Tibial artery (tissue), 4 donors: Measurements from ENCODE around the gene HSPBAP1.

ENCODE experiments used
- DNase-seq, 2 donors: peaks; one replicate each; pipeline ENCODE4 v3.0.0-alpha.2; 2019
- H3K27ac ChIP-seq, 2 donors: fragments of 200-600 bp; sonication (generic) in 1 of 2; 1 replicate in 1 of 2; 2 replicates in 1 of 2; pipeline ENCODE4 v1.5.1; 2018 to 2019; ENCODE audit warnings: mild to moderate bottlenecking in 1 of 2
- H3K27me3 ChIP-seq, 2 donors: fragments of 200-600 bp; sonication (generic) in 1 of 2; one replicate each; pipeline versions ENCODE4 v1.5.1 to v1.6.0; 2016 to 2019
- H3K36me3 ChIP-seq, 3 donors: fragments of 200-600 bp; sonication (generic) in 2 of 3; one replicate each; pipeline ENCODE4 v1.5.1; 2016 to 2019; ENCODE audit warnings: mild to moderate bottlenecking in 2 of 3
- H3K4me1 ChIP-seq, 4 donors: fragments of 200-600 bp; sonication (generic) in 2 of 4; 1 replicate in 3 of 4; 2 replicates in 1 of 4; pipeline ENCODE4 v1.5.1; 2016 to 2019
- H3K4me3 ChIP-seq, 2 donors: fragments of 200-600 bp; sonication (generic) in 1 of 2; 1 replicate in 1 of 2; 2 replicates in 1 of 2; pipeline ENCODE4 v1.5.1; 2018 to 2019; ENCODE audit warnings: mild to moderate bottlenecking in 2 of 2
- H3K9me3 ChIP-seq, 3 donors: fragments of 200-600 bp; sonication (generic) in 1 of 3; one replicate each; pipeline ENCODE4 v1.5.1; 2016 to 2019
- CTCF ChIP-seq, 2 experiments: fragments of 200-600 bp in 1 of 2; fragments of 450-650 bp in 1 of 2; IDR thresholded peaks; one replicate each; pipeline ENCODE4 v1.5.1; 2017 to 2019; ENCODE audit warnings: antibody characterized with exemption in 2 of 2, mild to moderate bottlenecking in 1 of 2, moderate library complexity in 1 of 2
- intact Hi-C: fragments of 100-400 bp; cut with DNase I; formaldehyde crosslinking; loops from one replicate; pipeline ENCODE4 v1.15.0; 2023; ENCODE audit warnings: low total_unique reads

The HSPBAP1 gene

GRCh38 chr3:122824465-122825381, 31.1 kb upstream of the HSPBAP1 start:
- Histone ChIP-seq H3K27me3 (no peaks in the 10 kb centered on the region), H3K27ac (no peak overlapping the region), H3K9me3 (no peaks in the 10 kb centered on the region), H3K4me3 (no peak overlapping the region), H3K36me3 (peaks cover 18 to 36% (median 25%) of the 10 kb centered on the region in 3 donors), H3K4me1 (no peaks in the 10 kb centered on the region)
- no peak for TF ChIP-seq CTCF (IDR thresholded peaks at IDR 0.05)
- DNase-seq, result no peak
- intact Hi-C loops, result no loop called here

DNA sequence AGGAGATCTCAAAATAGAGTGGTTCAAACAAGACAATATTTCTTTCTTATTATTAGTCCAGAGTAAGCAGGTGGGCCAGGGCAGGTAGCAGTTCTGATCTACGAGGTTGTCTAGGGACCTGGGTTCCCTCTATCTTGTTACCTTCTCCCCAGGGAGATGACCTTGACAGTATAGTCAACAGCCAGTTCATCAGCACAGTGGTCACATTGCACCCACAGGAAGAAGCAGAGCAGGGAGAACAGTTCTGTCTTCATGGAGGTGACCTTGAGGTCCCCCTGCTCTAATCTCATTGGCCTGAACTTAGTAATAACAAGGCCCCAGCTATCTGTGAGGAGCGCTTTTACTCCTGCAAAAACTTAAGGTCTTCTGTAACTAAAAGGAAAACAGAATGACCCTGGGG, 23.0 kb upstream of the HSPBAP1 start:
- H3K27me3 ChIP-seq, result no peaks in the 10 kb centered on the region
- H3K4me1 ChIP-seq, result no peaks in the 10 kb centered on the region
- no peak for DNase-seq
- no peak for TF ChIP-seq CTCF (IDR thresholded peaks at IDR 0.05)
- no peak overlapping the region for H3K27ac ChIP-seq
- H3K36me3 ChIP-seq, result peaks cover 11 to 19% (median 16%) of the 10 kb centered on the region in 3 donors
- intact Hi-C loops, result no loop called here
- no peaks in the 10 kb centered on the region for H3K9me3 ChIP-seq
- H3K4me3 ChIP-seq, result no peak overlapping the region

- Histone ChIP-seq H3K4me1 (no peaks in the 10 kb centered on the region), H3K27me3 (no peaks in the 10 kb centered on the region), H3K27ac (no peak overlapping the region), H3K9me3 (no peaks in the 10 kb centered on the region), H3K36me3 (peaks cover 6 to 29% (median 13%) of the 10 kb centered on the region in 3 donors), H3K4me3 (no peak overlapping the region)
- DNase-seq, result no peak
- no peak for TF ChIP-seq CTCF (IDR thresholded peaks at IDR 0.05)
- intact Hi-C loops, result no loop called here
These were observed 17.1 kb upstream of the HSPBAP1 start for GRCh38 chr3:122810734-122811133.

DNA sequence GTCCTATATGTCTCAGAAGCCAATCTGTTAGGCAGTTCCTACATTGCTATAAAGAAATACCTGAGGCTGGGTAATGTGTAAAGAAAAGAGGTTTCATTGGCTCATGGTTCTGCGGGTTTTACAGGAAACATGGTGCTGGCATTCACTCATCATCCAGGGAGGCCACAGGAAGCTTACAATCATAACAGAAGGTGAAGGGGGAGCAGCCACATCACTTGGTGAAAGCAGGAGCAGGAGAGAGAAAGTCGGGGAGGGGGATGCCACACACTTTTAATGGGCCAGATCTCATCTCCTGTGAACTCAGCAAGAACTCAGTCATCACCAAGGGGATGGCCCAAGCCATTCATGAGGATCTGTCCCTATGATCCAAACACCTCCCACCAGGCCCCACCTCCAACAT, 10.3 kb upstream of the HSPBAP1 start:
- no peak for TF ChIP-seq CTCF (IDR thresholded peaks at IDR 0.05)
- DNase-seq, result no peak
- Histone ChIP-seq H3K4me1 (no peaks in the 10 kb centered on the region), H3K36me3 (peaks cover 0 to 18% (median 13%) of the 10 kb centered on the region in 3 donors), H3K4me3 (no peak overlapping the region), H3K9me3 (no peaks in the 10 kb centered on the region), H3K27me3 (no peaks in the 10 kb centered on the region), H3K27ac (no peak overlapping the region)
- intact Hi-C loops, result no loop called here

- H3K4me3 ChIP-seq, result no peak overlapping the region
- no peaks in the 10 kb centered on the region for H3K27me3 ChIP-seq
- intact Hi-C loops, result no loop called here
- TF ChIP-seq CTCF (IDR thresholded peaks at IDR 0.05), result no peak
- peaks cover 0 to 4% (median under 1%) of the 10 kb centered on the region in 4 donors for H3K4me1 ChIP-seq
- H3K27ac ChIP-seq, result no peak overlapping the region
- no peaks in the 10 kb centered on the region for H3K9me3 ChIP-seq
- H3K36me3 ChIP-seq, result peaks cover 0 to 2% (median 2%) of the 10 kb centered on the region in 3 donors
- no peak for DNase-seq
These were observed 8.7 kb upstream of the HSPBAP1 start for GRCh38 chr3:122802323-122802722.
